Smooth muscle cell (in vitro differentiated cells): ENCODE measurements around the gene MUC13. TPM values are rescaled to one million over a fixed set of nuclear protein-coding genes. Genes with fewer than 3 reads are reported as not detected.

Experiments
- DNase-seq: peaks from one replicate; lab custom pipeline; 2025; ENCODE audit not compliant: unreplicated experiment; lab: John Stamatoyannopoulos, UW
- H2AFZ ChIP-seq: fragments of 200-600 bp; sonication (generic); 2 replicates; pipeline ENCODE4 v1.6.0; 2016; ENCODE audit warnings: antibody characterized with exemption, low read depth, mild to moderate bottlenecking
- H3F3A ChIP-seq: fragments of 200-600 bp; sonication (generic); 2 replicates; pipeline ENCODE4 v1.6.0; 2017; ENCODE audit warnings: antibody characterized with exemption, low read depth
- H3K27ac ChIP-seq: fragments of 200-600 bp; sonication (generic); 2 replicates; pipeline ENCODE4 v1.5.1; 2016; ENCODE audit warnings: low read depth, mild to moderate bottlenecking
- H3K27me3 ChIP-seq: fragments of 200-600 bp; sonication (generic); 2 replicates; pipeline ENCODE4 v1.6.1; 2016; ENCODE audit warnings: low read depth, mild to moderate bottlenecking
- H3K36me3 ChIP-seq: fragments of 200-600 bp; sonication (generic); 2 replicates; pipeline ENCODE4 v1.5.1; 2016; ENCODE audit warnings: low read depth
- H3K4me1 ChIP-seq: fragments of 200-600 bp; sonication (generic); 2 replicates; pipeline ENCODE4 v1.5.1; 2016; ENCODE audit warnings: low read depth
- H3K4me2 ChIP-seq: fragments of 200-600 bp; sonication (generic); 2 replicates; pipeline ENCODE4 v1.6.0; 2016; ENCODE audit warnings: mild to moderate bottlenecking
- H3K4me3 ChIP-seq: fragments of 200-600 bp; sonication (generic); 2 replicates; pipeline ENCODE4 v1.5.1; 2016; ENCODE audit warnings: mild to moderate bottlenecking
- H3K79me2 ChIP-seq: fragments of 200-600 bp; sonication (generic); 2 replicates; pipeline ENCODE4 v1.6.0; 2016; ENCODE audit warnings: low read depth, mild to moderate bottlenecking
- H3K9ac ChIP-seq: fragments of 200-600 bp; sonication (generic); 2 replicates; pipeline ENCODE4 v1.6.0; 2016; ENCODE audit warnings: low read depth
- H3K9me3 ChIP-seq: fragments of 200-600 bp; sonication (generic); replicated peaks from 2 replicates; pipeline ENCODE4 v1.5.1; 2016; ENCODE audit warnings: low read depth
- H4K20me1 ChIP-seq: fragments of 200-600 bp; sonication (generic); 2 replicates; pipeline ENCODE4 v1.6.0; 2016; ENCODE audit warnings: low read depth
- WGBS: methylation state at CpG from one replicate; pipeline ENCODE4 v1.1.7; 2016; ENCODE audit warnings: low lambda C conversion rate; 5-methylcytosine and 5-hydroxymethylcytosine counted together
- polyA plus RNA-seq: library from polyadenylated mRNA; unstranded; fragments of >200 nt; fragmentation: Nextera tagmentation; extraction: Ambion mirVana; gene quantifications from 2 replicates; pipeline ENCODE4 v1.2.1, GENCODE V29; 2016
- total RNA-seq: library from RNA; depleted of rRNA; stranded (reverse); fragments of >200 nt; gene quantifications from 2 replicates; pipeline ENCODE4 v1.2.3, GENCODE V29; 2014
- TF ChIP-seq, protein P1 (sequence below): fragments of 200-600 bp; sonication (generic); IDR thresholded peaks from 2 replicates; pipeline ENCODE4 v1.5.1; 2017; ENCODE audit warnings: borderline replicate concordance, mild to moderate bottlenecking, antibody characterized with exemption; ENCODE audit not compliant: insufficient read depth, poor library complexity, severe bottlenecking

The MUC13 gene, protein sequence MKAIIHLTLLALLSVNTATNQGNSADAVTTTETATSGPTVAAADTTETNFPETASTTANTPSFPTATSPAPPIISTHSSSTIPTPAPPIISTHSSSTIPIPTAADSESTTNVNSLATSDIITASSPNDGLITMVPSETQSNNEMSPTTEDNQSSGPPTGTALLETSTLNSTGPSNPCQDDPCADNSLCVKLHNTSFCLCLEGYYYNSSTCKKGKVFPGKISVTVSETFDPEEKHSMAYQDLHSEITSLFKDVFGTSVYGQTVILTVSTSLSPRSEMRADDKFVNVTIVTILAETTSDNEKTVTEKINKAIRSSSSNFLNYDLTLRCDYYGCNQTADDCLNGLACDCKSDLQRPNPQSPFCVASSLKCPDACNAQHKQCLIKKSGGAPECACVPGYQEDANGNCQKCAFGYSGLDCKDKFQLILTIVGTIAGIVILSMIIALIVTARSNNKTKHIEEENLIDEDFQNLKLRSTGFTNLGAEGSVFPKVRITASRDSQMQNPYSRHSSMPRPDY
- total RNA-seq (0.04 TPM in 1 of 2 replicates, not detected in the other), polyA plus RNA-seq (not detected in 2 replicates)

GRCh38 chr3:124934577-124934976, at the start of gene MUC13:
Gene MUC13, minus strand, starts transcription at chr3:124934751. Its CDS starts 39 bp downstream, at chr3:124934712.
- H3K9me3 ChIP-seq = no peaks in the 10 kb centered on the region
- WGBS = 89% methylated on average over 5 of the region's 5 CpGs
- H3K27ac ChIP-seq = no peak within 1 kb of the TSS
- no peak within 1 kb of the TSS for H2AFZ ChIP-seq
- H3K9ac ChIP-seq = no peak within 1 kb of the TSS
- no peaks in the 10 kb centered on the region for H3F3A ChIP-seq
- H4K20me1 ChIP-seq = no peaks in the 10 kb centered on the region
- TF ChIP-seq, protein P1, sequence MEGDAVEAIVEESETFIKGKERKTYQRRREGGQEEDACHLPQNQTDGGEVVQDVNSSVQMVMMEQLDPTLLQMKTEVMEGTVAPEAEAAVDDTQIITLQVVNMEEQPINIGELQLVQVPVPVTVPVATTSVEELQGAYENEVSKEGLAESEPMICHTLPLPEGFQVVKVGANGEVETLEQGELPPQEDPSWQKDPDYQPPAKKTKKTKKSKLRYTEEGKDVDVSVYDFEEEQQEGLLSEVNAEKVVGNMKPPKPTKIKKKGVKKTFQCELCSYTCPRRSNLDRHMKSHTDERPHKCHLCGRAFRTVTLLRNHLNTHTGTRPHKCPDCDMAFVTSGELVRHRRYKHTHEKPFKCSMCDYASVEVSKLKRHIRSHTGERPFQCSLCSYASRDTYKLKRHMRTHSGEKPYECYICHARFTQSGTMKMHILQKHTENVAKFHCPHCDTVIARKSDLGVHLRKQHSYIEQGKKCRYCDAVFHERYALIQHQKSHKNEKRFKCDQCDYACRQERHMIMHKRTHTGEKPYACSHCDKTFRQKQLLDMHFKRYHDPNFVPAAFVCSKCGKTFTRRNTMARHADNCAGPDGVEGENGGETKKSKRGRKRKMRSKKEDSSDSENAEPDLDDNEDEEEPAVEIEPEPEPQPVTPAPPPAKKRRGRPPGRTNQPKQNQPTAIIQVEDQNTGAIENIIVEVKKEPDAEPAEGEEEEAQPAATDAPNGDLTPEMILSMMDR = no peak
- no peak for DNase-seq
- no peaks in the 10 kb centered on the region for H3K36me3 ChIP-seq
- H3K79me2 ChIP-seq = no peaks in the 10 kb centered on the region
- peak within 1 kb of the TSS; percentile 15 for H3K4me3 ChIP-seq
- H3K4me1 ChIP-seq = no peaks in the 10 kb centered on the region
- no peaks in the 10 kb centered on the region for H3K27me3 ChIP-seq
- no peak within 1 kb of the TSS for H3K4me2 ChIP-seq

GRCh38 chr3:124982855-124983254, 48.3 kb upstream of the MUC13 start:
- TF ChIP-seq, protein P1 = no peak
- no peak overlapping the region for H3K9ac ChIP-seq
- no peak overlapping the region for H3K4me3 ChIP-seq
- no peaks in the 10 kb centered on the region for H3K27me3 ChIP-seq
- H3K27ac ChIP-seq = no peak overlapping the region
- H4K20me1 ChIP-seq = no peaks in the 10 kb centered on the region
- no peak overlapping the region for H3K4me2 ChIP-seq
- H3K79me2 ChIP-seq = no peaks in the 10 kb centered on the region
- no peak overlapping the region for H2AFZ ChIP-seq
- no peak for DNase-seq
- H3K36me3 ChIP-seq = no peaks in the 10 kb centered on the region
- WGBS = 100% methylated on average over 2 of the region's 2 CpGs
- H3K4me1 ChIP-seq = no peaks in the 10 kb centered on the region
- peaks cover 5% of the 10 kb centered on the region for H3F3A ChIP-seq
- H3K9me3 ChIP-seq = no peaks in the 10 kb centered on the region

DNA sequence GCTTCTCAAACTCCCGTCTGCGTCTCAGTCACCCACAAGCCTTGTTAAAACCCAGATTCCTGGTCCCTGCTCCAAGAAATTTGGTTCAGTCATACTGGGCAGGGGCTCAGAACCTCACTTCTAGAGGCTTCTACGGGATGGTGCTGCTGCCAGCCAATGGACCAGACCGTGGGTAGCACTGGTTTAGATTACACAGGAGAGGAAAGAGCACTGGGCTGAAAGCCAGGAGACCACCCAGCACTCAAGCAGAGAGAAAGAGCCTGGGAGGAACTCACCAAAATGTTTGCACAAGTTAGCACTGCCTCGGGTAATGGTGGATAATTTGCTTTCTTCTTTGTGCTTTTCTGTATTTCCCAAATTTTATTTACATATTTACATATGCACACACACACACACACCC, 46.9 kb upstream of the MUC13 start:
- Histone ChIP-seq H3K36me3 (no peaks in the 10 kb centered on the region), H3K4me1 (no peaks in the 10 kb centered on the region), H3K4me3 (no peak overlapping the region), H2AFZ (no peak overlapping the region), H3K27me3 (no peaks in the 10 kb centered on the region), H3K79me2 (no peaks in the 10 kb centered on the region), H3K4me2 (no peak overlapping the region), H3K9me3 (no peaks in the 10 kb centered on the region), H3K27ac (no peak overlapping the region), H4K20me1 (no peaks in the 10 kb centered on the region), H3F3A (no peaks in the 10 kb centered on the region), H3K9ac (no peak overlapping the region)
- TF ChIP-seq, protein P1 = no peak
- no peak for DNase-seq
- 63% methylated on average over 5 of the region's 5 CpGs for WGBS
